ENCODE results near the gene ORMDL2. TPM values are rescaled to one million over a fixed set of nuclear protein-coding genes. Genes with fewer than 3 reads are reported as not detected.

The ORMDL2 gene
- total RNA-seq, 1 donor from 2014 or later = 12.5 TPM

DNA sequence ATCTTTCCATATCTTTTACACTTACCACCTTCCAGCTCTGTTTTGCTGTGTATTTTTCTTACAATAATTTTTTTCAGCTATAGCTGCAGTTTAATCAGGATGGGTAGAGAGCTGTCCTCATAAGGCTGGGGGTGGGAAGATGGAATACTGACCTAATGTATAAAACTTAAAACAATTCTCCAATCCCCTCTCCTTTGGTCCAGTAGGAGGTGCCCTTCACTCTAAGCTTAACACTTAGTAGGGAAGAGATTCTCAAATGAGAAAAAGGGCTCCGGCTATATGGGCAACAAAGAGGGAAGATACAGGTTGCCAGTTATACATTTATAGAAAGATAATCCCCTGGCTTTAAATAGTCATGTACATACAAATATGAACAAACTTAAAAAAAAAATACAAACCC, 2.8 kb downstream of the ORMDL2 start:
- Histone ChIP-seq H3K4me3 (no peak overlapping the region), H3K9ac (no peak overlapping the region), H3K36me3 (peaks cover 9% of the 10 kb centered on the region), H3K4me1 (peaks cover 8% of the 10 kb centered on the region), H3K79me2 (ENCODE audit: low read depth) (peaks cover 57% of the 10 kb centered on the region), H3K27me3 (no peaks in the 10 kb centered on the region), H4K20me1 (ENCODE audit: low read depth) (peaks cover 24% of the 10 kb centered on the region), H3K4me2 (no peak overlapping the region), H3K9me3 (ENCODE audit: low read depth) (no peaks in the 10 kb centered on the region), H3F3A (ENCODE audit: low read depth) (peaks cover 54% of the 10 kb centered on the region), H3K27ac (no peak overlapping the region), H2AFZ (replicated peaks) (no peak overlapping the region)
- H3K27me3 Mint-ChIP-seq (ENCODE audit: insufficient read depth, low read depth) = no peaks in the 10 kb centered on the region
- H3K4me3 Mint-ChIP-seq = no peak overlapping the region
- H3K9me3 Mint-ChIP-seq = no peaks in the 10 kb centered on the region
- peaks cover 25% of the 10 kb centered on the region for H3K4me1 Mint-ChIP-seq
- no peak for DNase-seq (ENCODE audit: low spot score)
- TF ChIP-seq EZH2 (IDR thresholded peaks at IDR 0.05) = no peak
- TF ChIP-seq EZH2phosphoT487 (IDR thresholded peaks at IDR 0.05) = no peak
- TF ChIP-seq, protein P1, sequence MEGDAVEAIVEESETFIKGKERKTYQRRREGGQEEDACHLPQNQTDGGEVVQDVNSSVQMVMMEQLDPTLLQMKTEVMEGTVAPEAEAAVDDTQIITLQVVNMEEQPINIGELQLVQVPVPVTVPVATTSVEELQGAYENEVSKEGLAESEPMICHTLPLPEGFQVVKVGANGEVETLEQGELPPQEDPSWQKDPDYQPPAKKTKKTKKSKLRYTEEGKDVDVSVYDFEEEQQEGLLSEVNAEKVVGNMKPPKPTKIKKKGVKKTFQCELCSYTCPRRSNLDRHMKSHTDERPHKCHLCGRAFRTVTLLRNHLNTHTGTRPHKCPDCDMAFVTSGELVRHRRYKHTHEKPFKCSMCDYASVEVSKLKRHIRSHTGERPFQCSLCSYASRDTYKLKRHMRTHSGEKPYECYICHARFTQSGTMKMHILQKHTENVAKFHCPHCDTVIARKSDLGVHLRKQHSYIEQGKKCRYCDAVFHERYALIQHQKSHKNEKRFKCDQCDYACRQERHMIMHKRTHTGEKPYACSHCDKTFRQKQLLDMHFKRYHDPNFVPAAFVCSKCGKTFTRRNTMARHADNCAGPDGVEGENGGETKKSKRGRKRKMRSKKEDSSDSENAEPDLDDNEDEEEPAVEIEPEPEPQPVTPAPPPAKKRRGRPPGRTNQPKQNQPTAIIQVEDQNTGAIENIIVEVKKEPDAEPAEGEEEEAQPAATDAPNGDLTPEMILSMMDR (IDR thresholded peaks at IDR 0.05) = peak; percentile 39
- peaks cover 18% of the 10 kb centered on the region for H3K36me3 Mint-ChIP-seq
- no peak overlapping the region for H3K27ac Mint-ChIP-seq

DNA sequence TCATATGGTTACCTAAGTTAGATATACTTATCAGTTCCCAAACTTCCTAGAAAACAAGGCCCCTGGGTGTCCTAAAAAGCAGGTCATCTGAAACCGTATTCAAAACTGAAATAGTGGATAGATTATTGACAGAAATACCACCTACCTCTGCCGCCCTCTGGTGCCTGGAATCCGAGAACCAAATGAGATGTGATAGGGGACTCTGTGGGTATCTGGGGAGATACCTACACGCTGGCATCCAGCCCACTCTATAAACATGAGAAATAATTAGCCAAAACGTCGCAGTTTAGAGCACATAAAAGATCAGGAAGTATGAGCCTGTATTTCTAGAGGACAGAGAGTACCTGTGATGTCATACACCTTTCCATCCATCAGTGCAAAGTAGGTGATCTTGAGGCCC, 4.4 kb downstream of the ORMDL2 start:
- Mint-ChIP-seq H3K4me1 (peaks cover 25% of the 10 kb centered on the region), H3K27me3 (ENCODE audit: insufficient read depth, low read depth) (no peaks in the 10 kb centered on the region), H3K36me3 (peaks cover 18% of the 10 kb centered on the region), H3K4me3 (no peak overlapping the region), H3K27ac (no peak overlapping the region), H3K9me3 (no peaks in the 10 kb centered on the region)
- Histone ChIP-seq H3K27ac (peak overlapping the region; percentile 21), H3K36me3 (peaks cover 5% of the 10 kb centered on the region), H4K20me1 (ENCODE audit: low read depth) (peaks cover 13% of the 10 kb centered on the region), H3K27me3 (no peaks in the 10 kb centered on the region), H3F3A (ENCODE audit: low read depth) (peaks cover 54% of the 10 kb centered on the region), H3K4me1 (peaks cover under 1% of the 10 kb centered on the region), H3K4me2 (no peak overlapping the region), H3K4me3 (no peak overlapping the region), H2AFZ (replicated peaks) (no peak overlapping the region), H3K9ac (no peak overlapping the region), H3K9me3 (ENCODE audit: low read depth) (no peaks in the 10 kb centered on the region), H3K79me2 (ENCODE audit: low read depth) (peaks cover 57% of the 10 kb centered on the region)
- TF ChIP-seq, protein P1 (IDR thresholded peaks at IDR 0.05) = peak; percentile 52
- no peak for TF ChIP-seq EZH2 (IDR thresholded peaks at IDR 0.05)
- peak; percentile 28 for DNase-seq (ENCODE audit: low spot score)

DNA sequence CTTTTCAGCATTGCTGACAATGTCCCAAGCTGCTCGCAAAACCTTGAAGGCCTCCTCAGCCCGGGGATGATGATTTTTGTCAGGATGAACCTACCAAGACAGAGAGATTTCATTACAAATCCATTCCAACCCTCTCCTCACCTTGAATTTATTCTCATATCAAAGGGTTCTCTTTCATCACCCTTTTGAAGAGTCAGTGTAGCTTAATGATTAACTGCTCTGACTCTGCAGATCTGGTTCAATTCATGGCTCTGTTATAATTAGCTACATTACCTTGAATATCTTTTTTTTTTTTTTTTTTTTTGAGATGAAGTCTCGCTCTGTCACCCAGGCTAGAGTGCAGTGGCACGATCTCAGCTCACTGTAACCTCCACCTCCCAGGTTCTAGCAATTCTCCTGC, 5.6 kb downstream of the ORMDL2 start:
- no peaks in the 10 kb centered on the region for H3K9me3 ChIP-seq (ENCODE audit: low read depth)
- no peak overlapping the region for H3K4me3 ChIP-seq
- peaks cover 10% of the 10 kb centered on the region for H3K4me1 ChIP-seq
- peaks cover 5% of the 10 kb centered on the region for H3K36me3 ChIP-seq
- H3K36me3 Mint-ChIP-seq = peaks cover 23% of the 10 kb centered on the region
- TF ChIP-seq, protein P1 (IDR thresholded peaks at IDR 0.05) = no peak
- TF ChIP-seq EZH2phosphoT487 (IDR thresholded peaks at IDR 0.05) = no peak
- no peak for TF ChIP-seq EZH2 (IDR thresholded peaks at IDR 0.05)
- peaks cover 34% of the 10 kb centered on the region for H3K4me1 Mint-ChIP-seq
- H4K20me1 ChIP-seq (ENCODE audit: low read depth) = peaks cover 10% of the 10 kb centered on the region
- no peaks in the 10 kb centered on the region for H3K27me3 ChIP-seq
- DNase-seq (ENCODE audit: low spot score) = no peak
- peaks cover 61% of the 10 kb centered on the region for H3K79me2 ChIP-seq (ENCODE audit: low read depth)
- no peak overlapping the region for H3K27ac Mint-ChIP-seq
- H3K4me3 Mint-ChIP-seq = no peak overlapping the region
- H3K27ac ChIP-seq = no peak overlapping the region
- no peaks in the 10 kb centered on the region for H3K9me3 Mint-ChIP-seq
- H3F3A ChIP-seq (ENCODE audit: low read depth) = peaks cover 65% of the 10 kb centered on the region
- H3K4me2 ChIP-seq = no peak overlapping the region
- no peaks in the 10 kb centered on the region for H3K27me3 Mint-ChIP-seq (ENCODE audit: insufficient read depth, low read depth)
- H3K9ac ChIP-seq = no peak overlapping the region
- H2AFZ ChIP-seq (replicated peaks) = no peak overlapping the region

All from neural progenitor cell (in vitro differentiated cells).